ENCODE results near the gene ALLC.

Gene ALLC

GRCh38 chr2:3749201-3749600, 91.2 kb downstream of the ALLC start:
- H3K27me3 ChIP-seq (ENCODE audit: control insufficient read depth, insufficient read depth, low read length) = no peaks in the 10 kb centered on the region

GRCh38 chr2:3751251-3751650, 93.3 kb downstream of the ALLC start:
- no peak overlapping the region for H3K27ac ChIP-seq (ENCODE audit: low read depth, low read length)
- no peaks in the 10 kb centered on the region for H3K4me1 ChIP-seq (ENCODE audit: control insufficient read depth, insufficient read depth, low read length)
- H3K4me3 ChIP-seq (ENCODE audit: low read length) = no peak overlapping the region
- no peak overlapping the region for H3K9ac ChIP-seq (ENCODE audit: low read length)
- H3K36me3 ChIP-seq (ENCODE audit: control insufficient read depth, insufficient read depth, low read length) = no peaks in the 10 kb centered on the region
- H3K27me3 ChIP-seq (ENCODE audit: control insufficient read depth, insufficient read depth, low read length) = no peaks in the 10 kb centered on the region

More at GRCh38 chr2:3749201-3749600, 91.2 kb downstream of the ALLC start:
- Histone ChIP-seq H3K36me3 (ENCODE audit: control insufficient read depth, insufficient read depth, low read length) (no peaks in the 10 kb centered on the region), H3K4me3 (ENCODE audit: low read length) (no peak overlapping the region), H3K9ac (ENCODE audit: low read length) (no peak overlapping the region), H3K4me1 (ENCODE audit: control insufficient read depth, insufficient read depth, low read length) (no peaks in the 10 kb centered on the region), H3K27ac (ENCODE audit: low read depth, low read length) (no peak overlapping the region)

DNA sequence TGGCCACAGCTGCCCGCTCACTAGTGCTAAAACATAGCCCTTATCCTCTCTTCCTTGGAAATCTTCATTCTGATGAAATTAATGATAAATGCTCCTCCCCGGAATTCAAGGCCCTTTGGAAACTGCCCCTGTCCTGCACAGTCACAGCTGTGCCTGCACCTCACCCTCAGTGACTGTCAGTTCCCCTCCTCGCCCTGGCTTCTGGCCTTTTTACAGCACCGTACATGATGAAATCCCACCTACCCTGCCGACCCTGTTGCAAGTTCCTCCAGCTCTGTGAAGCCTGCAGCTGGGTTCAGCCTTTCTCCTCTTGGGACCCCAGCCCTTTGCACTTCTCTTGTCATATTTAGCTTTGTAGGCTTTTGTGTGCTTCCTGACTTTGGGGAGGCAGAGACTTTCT, 93.8 kb downstream of the ALLC start:
- no peaks in the 10 kb centered on the region for H3K4me1 ChIP-seq (ENCODE audit: control insufficient read depth, insufficient read depth, low read length)

More for the DNA sequence above, 93.8 kb downstream of the ALLC start:
- no peak overlapping the region for H3K4me3 ChIP-seq (ENCODE audit: low read length)
- H3K36me3 ChIP-seq (ENCODE audit: control insufficient read depth, insufficient read depth, low read length) = no peaks in the 10 kb centered on the region
- H3K9ac ChIP-seq (ENCODE audit: low read length) = no peak overlapping the region
- H3K27ac ChIP-seq (ENCODE audit: low read depth, low read length) = no peak overlapping the region
- no peaks in the 10 kb centered on the region for H3K27me3 ChIP-seq (ENCODE audit: control insufficient read depth, insufficient read depth, low read length)
